SJSA1 (cell line): Measurements from ENCODE around the gene ZNF860. TPM values are rescaled to one million over a fixed set of nuclear protein-coding genes. Genes with fewer than 3 reads are reported as not detected.

ENCODE experiments used
- DNase-seq, 2 experiments: peaks; one replicate each; pipeline ENCODE4 v3.0.0-alpha.2; 2015 to 2020; ENCODE audit warnings: low spot score in 2 of 2, low read depth in 1 of 2
- H3K27ac ChIP-seq: fragments of 250-450 bp; sonication (Bioruptor Pico); 2 replicates; pipeline ENCODE4 v1.5.1; 2020; ENCODE audit warnings: mild to moderate bottlenecking, moderate library complexity
- H3K27me3 ChIP-seq: fragments of 250-450 bp; sonication (Bioruptor Pico); replicated peaks from 2 replicates; pipeline ENCODE4 v1.5.1; 2020; ENCODE audit warnings: mild to moderate bottlenecking, moderate library complexity
- H3K36me3 ChIP-seq: fragments of 250-450 bp; sonication (Bioruptor Pico); 2 replicates; pipeline ENCODE4 v1.5.1; 2020; ENCODE audit warnings: mild to moderate bottlenecking
- H3K4me1 ChIP-seq: fragments of 250-450 bp; sonication (Bioruptor Pico); replicated peaks from 2 replicates; pipeline ENCODE4 v1.6.1; 2021; ENCODE audit warnings: mild to moderate bottlenecking
- H3K4me3 ChIP-seq: fragments of 250-450 bp; sonication (Bioruptor Pico); 2 replicates; pipeline ENCODE4 v1.5.1; 2020; ENCODE audit warnings: mild to moderate bottlenecking
- H3K9me3 ChIP-seq: fragments of 250-450 bp; sonication (Bioruptor Pico); replicated peaks from 2 replicates; pipeline ENCODE4 v1.5.1; 2020; ENCODE audit warnings: mild to moderate bottlenecking
- total RNA-seq: library from RNA; depleted of rRNA; stranded (reverse); fragments of >200 nt; shearing (Covaris generic); gene quantifications from 2 replicates; pipeline ENCODE4 v1.2.3, GENCODE V29; 2014; rRNA removed

ZNF860 gene
- total RNA-seq, 1 experiment from 2014 or later: 0.53 TPM

- Histone ChIP-seq H3K4me1 (no peaks in the 10 kb centered on the region), H3K27ac (no peak overlapping the region), H3K36me3 (no peaks in the 10 kb centered on the region), H3K4me3 (no peak overlapping the region), H3K27me3 (no peaks in the 10 kb centered on the region), H3K9me3 (no peaks in the 10 kb centered on the region)
- DNase-seq: no peak
Measured at GRCh38 chr3:32017286-32017685, 35.7 kb downstream of the ZNF860 start.

GRCh38 chr3:32018757-32019564, 37.4 kb downstream of the ZNF860 start:
- H3K27ac ChIP-seq: no peak overlapping the region
- no peak overlapping the region for H3K4me3 ChIP-seq
- no peaks in the 10 kb centered on the region for H3K9me3 ChIP-seq
- no peaks in the 10 kb centered on the region for H3K4me1 ChIP-seq
- DNase-seq: peak in 1 of 2 experiments; percentile 14
- H3K36me3 ChIP-seq: no peaks in the 10 kb centered on the region
- no peaks in the 10 kb centered on the region for H3K27me3 ChIP-seq

GRCh38 chr3:32021155-32021554, 39.6 kb downstream of the ZNF860 start:
- no peak overlapping the region for H3K4me3 ChIP-seq
- no peak for DNase-seq
- H3K9me3 ChIP-seq: no peaks in the 10 kb centered on the region
- H3K27ac ChIP-seq: no peak overlapping the region
- H3K36me3 ChIP-seq: no peaks in the 10 kb centered on the region
- H3K4me1 ChIP-seq: no peaks in the 10 kb centered on the region
- no peaks in the 10 kb centered on the region for H3K27me3 ChIP-seq

- no peaks in the 10 kb centered on the region for H3K27me3 ChIP-seq
Measured at GRCh38 chr3:32021748-32022147, 40.2 kb downstream of the ZNF860 start.

GRCh38 chr3:32022947-32023346, 41.4 kb downstream of the ZNF860 start:
- Histone ChIP-seq H3K4me3 (no peak overlapping the region), H3K27me3 (no peaks in the 10 kb centered on the region), H3K36me3 (no peaks in the 10 kb centered on the region)

More at GRCh38 chr3:32021748-32022147, 40.2 kb downstream of the ZNF860 start:
- Histone ChIP-seq H3K36me3 (no peaks in the 10 kb centered on the region), H3K4me3 (no peak overlapping the region), H3K4me1 (no peaks in the 10 kb centered on the region), H3K27ac (no peak overlapping the region), H3K9me3 (no peaks in the 10 kb centered on the region)
- DNase-seq: no peak

GRCh38 chr3:32026593-32026992, 45.0 kb downstream of the ZNF860 start:
- Histone ChIP-seq H3K4me3 (no peak overlapping the region), H3K27ac (no peak overlapping the region), H3K9me3 (no peaks in the 10 kb centered on the region), H3K27me3 (no peaks in the 10 kb centered on the region), H3K4me1 (no peaks in the 10 kb centered on the region), H3K36me3 (no peaks in the 10 kb centered on the region)
- DNase-seq: no peak

More at GRCh38 chr3:32022947-32023346, 41.4 kb downstream of the ZNF860 start:
- Histone ChIP-seq H3K4me1 (no peaks in the 10 kb centered on the region), H3K27ac (no peak overlapping the region), H3K9me3 (no peaks in the 10 kb centered on the region)
- DNase-seq: no peak

- Histone ChIP-seq H3K4me1 (no peaks in the 10 kb centered on the region), H3K9me3 (no peaks in the 10 kb centered on the region), H3K27ac (no peak overlapping the region), H3K27me3 (no peaks in the 10 kb centered on the region), H3K4me3 (no peak overlapping the region), H3K36me3 (no peaks in the 10 kb centered on the region)
- no peak for DNase-seq
Measured at GRCh38 chr3:32037932-32038267, 56.4 kb downstream of the ZNF860 start.

GRCh38 chr3:32041316-32041715, 59.8 kb downstream of the ZNF860 start:
- no peak for DNase-seq
- Histone ChIP-seq H3K4me1 (no peaks in the 10 kb centered on the region), H3K27me3 (no peaks in the 10 kb centered on the region)

More at GRCh38 chr3:32041316-32041715, 59.8 kb downstream of the ZNF860 start:
- Histone ChIP-seq H3K36me3 (no peaks in the 10 kb centered on the region), H3K27ac (no peak overlapping the region), H3K9me3 (no peaks in the 10 kb centered on the region), H3K4me3 (no peak overlapping the region)

Other genes with a start within 250 kb of the ZNF860 start
- 5.3 and 6.9 TPM in 2 replicates for gene OSBPL10, start 488 bp upstream of the ZNF860 start, total RNA-seq
- gene GPD1L, start 124.9 kb downstream of the ZNF860 start, total RNA-seq: 7.4 and 9.2 TPM in 2 replicates